ENCODE data around the gene CCDC33.

Gene CCDC33

DNA sequence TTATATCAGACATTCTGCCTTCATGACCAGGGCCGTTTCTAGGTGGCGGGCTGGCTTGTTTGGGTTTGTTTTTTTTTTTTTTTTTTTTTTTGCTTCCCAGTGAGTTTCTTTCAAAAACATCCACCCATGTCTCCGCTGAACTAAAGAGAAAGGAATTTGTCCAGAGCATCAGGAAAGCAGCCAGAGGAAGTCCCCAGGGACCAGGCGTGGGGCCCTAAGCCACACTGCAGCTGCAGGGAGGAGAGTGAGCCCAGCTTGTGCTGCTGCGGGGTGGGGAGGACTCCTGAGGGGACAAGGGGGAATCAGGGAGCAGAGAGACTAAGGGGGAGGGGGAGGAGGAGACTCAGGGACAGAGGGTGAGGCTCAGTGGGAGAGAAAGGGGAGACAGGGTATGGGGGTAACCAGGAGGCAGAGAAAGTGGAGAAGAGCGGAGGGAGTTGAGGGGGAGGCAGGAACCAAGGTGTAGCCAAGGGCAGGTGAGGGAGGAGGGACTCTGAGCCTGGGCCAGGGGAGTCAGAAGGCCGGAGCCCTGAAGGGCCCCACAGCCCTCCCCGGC, 81.8 kb downstream of the CCDC33 start:
- no peak for DNase-seq

DNA sequence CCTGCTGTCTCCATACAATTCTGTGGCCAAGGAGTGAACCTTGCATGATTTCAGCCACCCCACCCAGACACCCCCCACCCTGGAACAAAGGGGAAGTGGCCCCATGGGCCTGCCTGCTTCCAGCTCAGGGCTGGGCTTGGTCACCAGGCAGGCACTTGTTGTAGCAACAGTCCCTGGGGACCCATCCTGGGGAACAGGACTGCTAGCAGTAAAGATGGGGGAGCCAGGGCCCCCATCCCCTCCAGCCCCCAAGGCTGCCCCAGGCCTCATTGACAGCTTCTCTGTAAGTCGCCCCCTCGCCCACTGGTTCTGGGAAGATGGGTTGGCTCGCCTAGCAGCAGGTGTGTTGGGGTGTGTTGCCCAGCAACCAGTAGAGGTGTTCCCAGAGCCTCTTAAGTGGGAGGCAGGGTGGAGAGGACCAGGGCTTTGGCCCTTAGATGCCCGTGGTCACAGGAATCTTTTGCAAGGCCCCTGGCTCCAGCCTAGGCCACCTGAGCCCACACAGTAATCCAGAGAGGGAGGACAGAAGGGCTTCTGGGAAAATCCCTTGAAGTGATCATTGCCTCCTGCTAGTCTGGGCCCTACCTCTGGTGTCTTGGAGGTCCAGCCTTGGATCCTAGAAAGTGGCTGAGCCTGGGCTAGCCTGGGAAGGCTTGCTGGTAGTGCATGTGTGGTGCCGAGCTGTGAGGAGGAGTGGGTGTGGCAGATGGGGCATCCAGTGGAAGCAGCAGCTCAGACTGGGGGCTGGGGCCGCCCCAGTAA, 82.4 kb downstream of the CCDC33 start:
- no peak for DNase-seq

DNA sequence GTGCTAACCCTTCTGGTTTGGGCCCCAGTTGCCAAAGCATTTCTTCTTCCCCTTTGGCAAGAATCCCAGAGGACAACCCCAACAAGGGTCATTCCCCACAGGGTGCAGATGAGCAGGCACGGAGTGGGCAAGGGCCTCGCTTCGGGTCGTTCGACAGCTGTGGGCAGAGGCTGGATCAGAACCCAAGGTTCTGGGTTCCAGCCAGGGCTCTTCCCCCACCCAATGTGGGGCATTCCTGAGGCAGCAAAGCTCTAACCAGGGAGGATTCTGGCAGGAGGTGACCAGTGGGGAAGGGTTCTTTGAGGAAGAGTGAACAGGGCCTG, 83.0 kb downstream of the CCDC33 start:
- no peak for DNase-seq

DNA sequence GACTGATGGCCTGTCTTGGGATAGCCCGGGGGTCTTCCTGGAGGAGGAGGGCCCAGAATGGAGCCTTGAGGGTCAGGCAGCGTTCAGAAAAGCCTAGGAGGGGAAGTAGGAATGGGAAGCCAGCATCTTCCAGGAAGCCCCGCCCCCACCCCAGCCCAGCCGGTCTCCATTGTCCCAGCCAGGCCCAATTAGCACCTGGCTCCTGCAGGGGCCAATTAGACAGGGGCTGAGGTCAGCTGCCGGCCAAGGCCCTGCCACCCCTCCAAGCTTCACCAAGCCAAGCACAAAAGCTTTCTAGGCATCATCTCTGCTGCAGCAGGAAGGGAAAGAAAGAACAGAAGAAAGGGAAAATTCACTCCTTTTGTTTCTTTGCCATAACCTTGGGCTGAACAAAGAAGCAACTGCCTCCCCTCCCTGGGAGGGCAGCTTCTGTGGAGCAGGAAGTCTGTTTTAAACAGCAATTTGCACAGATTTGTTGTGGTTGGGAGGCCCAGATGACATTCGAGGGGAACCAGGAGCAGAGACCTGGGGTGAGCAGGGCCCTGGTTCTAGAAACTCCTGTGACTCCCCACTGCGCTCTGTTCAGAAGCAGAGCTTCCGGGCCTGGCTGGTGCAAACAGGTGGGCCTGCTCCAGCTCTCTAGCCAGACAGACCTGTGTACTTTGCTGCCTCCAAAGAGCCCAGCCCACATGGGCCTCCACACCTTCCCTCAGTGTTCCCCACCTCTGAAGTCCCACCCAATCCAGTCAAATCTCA, 83.6 kb downstream of the CCDC33 start:
- peak; percentile 36 for DNase-seq

DNA sequence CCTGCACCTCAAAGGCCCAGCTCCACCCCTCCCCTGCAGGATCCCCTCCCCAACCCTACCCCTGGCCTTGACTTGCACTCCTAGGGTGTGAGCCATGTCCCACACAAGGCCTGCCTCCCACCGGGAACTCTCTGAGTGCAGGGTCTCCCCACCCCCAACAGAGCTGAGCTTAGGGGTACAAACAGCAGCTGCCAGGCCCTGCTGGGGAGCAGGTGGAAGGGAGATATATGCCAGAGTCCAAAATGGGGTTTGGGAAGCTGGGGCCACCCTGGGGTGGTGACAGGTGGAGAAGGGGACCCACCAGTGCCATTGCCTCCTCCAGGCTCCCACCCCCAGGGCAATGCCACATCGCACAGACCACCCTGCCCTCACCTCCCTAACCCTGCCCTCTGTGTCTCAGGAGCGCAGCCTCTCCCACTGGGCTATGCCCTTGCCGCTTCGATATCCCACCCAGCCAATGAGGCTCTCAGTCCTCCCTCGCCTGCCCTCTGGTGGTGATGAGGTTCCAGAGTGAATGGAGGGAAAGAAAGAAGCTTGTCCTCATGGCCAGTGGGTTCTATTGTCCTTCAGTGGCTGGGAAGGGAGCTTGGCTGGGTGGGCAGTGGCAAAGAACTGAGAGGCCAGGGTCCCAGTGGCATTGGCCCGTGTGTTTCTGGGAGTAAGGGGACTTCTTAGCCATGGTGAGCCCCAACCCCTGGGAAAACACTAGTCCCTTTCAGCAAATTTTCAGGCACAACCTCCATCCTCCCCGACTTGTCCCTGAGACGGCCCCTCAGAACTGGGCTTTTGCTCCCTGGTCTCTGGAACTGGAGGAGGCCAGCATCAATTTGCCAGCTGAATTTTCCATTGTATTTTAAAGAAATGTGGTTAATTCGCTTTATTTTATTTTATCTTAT, 84.5 kb downstream of the CCDC33 start:
- peak; percentile 12 for DNase-seq

DNA sequence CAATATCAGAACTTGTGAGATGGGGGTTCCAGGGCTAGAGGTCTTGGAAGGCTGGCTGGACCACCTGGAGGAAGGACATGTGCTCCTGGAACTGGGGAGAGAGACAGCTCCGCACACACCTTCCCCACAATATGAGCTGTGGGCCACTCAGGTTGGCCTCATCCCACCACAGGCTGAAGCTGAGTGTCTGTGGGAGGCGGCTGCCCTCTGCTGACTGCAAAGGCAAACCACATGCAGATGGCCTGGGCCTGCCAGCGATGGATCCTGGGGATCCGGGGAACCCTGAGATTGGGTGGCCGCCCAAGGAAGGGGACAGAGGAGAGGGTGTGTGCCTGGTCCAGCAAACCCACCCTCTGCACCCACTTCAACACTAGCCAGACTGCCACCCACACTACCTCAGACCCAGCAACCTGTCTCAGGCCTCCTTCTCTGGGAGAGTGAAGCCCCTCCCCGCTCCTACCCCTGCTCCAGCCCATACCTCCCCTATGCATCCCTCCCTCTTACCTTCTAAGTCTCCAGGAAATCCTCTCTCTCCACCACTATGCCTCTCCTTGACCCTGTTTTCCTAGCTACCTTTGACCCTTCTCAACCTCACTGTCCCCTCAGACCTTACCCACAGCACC, 86.5 kb downstream of the CCDC33 start:
- peak; percentile 50 for DNase-seq

DNA sequence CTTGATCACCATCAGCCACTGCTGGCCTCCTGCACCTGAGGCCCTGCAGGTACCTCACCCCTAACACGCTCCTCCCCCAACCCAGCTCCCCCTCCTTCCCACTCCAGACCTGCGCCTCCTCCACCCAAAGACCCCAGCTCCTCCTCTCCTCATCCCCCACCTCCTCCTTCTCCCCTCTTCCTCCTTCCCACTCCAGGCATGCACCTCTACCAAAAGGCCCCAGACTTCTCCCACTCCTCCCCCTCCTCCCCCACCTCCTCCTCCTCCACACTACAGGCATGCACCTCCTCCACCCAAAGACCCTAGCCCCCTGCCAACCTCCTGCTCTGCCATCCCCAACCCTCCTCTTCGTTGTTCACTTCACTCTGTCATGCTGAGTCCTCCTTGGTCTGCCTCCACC, 88.6 kb downstream of the CCDC33 start:
- DNase-seq, result no peak

DNA sequence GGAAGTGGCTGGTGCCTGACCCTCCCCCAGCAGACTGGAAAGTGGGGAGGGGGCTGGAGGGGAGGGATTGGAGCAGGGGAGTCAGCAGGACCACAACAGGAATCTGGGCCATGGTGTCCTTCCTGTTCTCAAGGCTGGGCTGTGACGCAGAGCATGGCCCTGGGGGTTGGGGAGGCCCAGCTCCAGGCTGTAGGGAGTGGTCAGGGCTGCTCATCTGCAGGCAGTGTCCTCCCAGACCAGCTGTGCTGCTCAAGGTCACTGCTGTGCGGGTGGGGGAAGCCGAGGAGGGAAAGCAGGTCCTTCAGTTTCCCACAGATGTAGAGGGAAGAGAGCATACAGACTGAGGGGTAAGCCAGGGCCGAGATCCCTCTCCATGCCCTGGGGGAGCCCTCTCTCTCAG, 90.6 kb downstream of the CCDC33 start:
- no peak for DNase-seq

DNA sequence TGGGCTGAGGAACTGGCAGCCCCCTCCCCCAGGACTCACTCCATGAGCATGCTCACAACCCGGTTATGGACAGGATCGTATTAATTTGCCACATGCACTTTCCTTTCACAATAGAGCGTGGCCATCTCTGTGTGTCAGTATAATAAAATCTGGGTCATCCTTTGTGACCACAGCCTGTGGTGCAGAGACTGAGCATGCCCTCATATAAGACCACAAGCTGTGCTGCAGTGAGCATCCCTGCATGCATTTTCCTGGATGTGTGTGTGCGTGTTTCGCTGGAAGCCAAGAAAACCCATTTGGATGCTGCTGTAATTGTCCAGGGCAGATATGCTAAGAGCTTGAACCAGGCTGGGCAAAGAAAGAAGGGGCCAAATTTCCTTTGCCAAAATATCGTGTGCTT, 91.6 kb downstream of the CCDC33 start:
- DNase-seq, result peak; percentile 25

DNA sequence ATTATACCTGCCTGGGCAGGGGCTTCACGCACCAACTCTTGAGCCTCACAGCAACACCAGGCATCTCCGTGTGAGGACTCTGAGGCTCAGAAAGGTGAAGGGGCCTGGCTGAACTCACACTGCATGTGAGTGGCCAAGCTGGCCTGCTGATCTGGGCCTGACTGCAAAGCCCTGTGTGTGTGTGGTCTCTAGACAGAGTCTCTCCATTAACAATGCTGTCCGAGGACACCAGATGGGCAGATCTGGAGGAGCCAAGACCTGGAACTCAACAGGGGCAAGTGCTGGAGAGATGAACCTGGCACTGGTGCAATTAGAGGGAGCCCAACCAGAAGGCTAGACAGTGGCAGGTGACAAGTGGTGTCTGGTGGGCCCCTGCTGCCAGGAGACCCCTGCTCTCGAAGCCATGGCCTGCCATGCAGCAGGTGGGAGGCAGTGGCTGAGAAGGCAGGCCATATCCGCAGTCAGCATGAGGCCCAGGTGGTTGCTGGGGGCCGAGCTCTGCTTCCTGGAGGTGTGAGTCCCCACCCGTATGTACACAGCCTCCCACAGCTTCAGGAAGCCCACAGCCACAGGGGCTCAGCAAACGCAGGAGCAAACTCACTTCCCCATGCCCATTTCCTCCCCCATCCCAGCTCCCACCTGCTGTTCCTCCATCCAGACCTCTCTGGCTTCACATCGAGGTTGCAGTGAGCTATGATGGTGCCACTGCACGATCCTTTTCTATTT, 92.4 kb downstream of the CCDC33 start:
- no peak for DNase-seq

DNA sequence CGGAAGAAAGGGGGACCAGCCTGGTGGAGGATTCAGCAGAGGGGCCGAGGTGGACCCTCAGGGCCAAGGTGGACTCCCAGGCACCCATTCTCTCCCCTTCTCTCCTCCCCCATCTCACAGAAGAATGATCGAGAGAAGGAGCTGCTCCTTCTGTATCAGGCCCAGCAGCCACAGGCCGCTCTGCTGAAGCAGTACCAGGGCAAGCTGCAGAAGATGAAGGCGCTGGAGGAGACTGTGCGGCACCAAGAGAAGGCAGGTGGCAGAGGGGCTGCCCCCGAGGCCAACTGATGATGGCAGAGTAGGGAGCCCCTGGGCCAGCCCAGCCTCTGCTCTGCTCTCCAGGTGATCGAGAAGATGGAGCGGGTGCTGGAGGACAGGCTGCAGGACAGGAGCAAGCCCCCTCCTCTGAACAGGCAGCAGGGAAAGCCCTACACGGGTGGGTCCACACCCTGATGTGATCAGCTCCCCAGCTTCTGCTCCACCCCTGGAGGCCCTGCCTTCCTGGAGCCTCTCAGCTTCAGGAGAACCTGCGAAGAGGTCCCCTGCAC, 94.8 kb downstream of the CCDC33 start:
- DNase-seq, result no peak

DNA sequence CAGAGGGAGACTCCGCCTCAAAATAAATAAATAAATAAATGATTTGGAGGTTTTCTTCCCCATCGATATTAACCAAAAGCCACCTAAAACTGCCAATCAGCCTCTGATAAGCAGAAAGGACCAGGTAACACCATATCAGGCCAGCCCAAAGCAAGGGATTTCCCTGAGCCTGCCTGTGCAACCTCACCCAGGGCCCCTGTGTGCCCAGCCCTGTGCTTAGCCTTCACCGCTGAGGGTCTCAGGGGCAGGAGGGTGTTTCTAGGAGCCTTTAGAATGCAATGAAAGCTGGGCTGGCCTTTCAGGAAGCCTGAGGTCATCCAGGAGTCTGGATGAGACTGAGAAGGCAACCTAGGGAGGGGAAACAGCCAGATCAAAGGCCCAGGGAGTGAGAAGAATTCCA, 95.9 kb downstream of the CCDC33 start:
- no peak for DNase-seq

DNA sequence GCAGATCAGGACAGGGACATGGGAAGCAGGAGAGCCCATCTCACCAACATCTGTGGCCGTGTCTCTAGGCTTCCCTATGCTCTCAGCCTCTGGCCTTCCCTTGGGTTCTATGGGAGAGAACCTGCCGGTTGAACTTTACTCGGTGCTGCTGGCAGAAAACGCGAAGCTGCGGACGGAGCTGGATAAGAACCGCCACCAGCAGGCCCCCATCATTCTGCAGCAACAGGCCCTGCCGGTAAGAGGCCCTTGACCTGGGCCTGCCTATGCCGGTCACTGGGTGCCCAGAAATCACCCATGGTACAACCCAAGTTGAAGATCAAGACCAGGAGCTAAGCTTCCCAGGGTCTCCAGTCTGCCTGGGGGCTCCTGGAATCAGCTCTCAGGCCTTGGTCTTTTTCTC, 96.5 kb downstream of the CCDC33 start:
- no peak for DNase-seq

DNA sequence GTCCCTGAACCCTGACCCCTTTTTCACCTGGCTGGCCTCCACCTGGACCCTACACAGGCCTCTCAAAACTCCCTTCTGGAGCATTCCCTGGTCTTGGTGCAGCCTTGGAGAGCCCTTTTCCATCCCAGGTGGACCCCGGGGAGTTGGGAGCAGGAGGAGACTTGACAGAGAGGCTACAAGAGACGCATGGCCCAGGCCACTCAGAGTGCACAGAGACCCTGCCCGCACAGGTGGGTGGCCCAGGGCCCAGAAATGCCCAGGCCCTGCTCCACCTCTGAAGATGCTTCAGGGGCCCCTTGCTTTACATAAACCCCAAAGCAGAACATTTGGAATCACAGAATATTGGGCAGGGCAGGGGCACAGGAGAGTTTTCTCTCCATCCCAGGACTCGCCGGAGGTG, 97.0 kb downstream of the CCDC33 start:
- no peak for DNase-seq

DNA sequence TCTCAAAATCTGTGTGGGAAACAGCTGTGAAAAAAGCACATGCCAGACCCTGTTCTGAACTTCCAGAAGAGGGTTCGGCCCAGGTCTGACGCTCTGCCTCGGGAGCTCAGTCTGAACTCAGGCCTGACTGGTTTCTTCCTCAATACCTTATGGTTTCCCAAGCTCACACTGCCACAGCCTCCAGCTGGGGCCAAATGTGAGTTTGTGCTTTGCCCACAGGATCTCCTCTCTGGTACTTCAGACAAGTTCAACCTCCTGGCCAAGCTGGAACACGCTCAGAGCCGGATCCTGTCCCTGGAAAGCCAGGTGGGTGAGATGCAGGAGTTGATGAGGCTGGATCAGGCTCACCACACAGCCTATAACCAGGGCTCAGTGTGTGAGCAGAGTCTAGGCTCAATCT, 97.5 kb downstream of the CCDC33 start:
- no peak for DNase-seq

DNA sequence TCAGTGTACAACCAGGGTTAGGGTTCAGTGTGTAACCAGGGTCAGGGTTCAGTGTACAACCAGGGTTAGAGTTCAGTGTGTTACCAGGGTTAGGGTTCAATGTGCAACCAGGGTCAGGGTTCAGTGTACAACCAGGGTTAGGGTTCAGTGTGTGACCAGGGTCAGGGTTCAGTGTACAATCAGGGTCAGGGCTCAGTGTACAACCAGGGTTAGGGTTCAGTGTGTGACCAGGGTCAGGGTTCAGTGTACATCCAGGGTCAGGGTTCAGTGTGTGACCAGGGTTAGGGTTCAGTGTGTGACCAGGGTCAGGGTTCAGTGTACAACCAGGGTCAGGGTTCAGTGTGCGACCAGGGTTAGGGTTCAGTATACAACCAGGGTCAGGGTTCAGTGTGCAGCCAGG, 98.0 kb downstream of the CCDC33 start:
- DNase-seq, result no peak

DNA sequence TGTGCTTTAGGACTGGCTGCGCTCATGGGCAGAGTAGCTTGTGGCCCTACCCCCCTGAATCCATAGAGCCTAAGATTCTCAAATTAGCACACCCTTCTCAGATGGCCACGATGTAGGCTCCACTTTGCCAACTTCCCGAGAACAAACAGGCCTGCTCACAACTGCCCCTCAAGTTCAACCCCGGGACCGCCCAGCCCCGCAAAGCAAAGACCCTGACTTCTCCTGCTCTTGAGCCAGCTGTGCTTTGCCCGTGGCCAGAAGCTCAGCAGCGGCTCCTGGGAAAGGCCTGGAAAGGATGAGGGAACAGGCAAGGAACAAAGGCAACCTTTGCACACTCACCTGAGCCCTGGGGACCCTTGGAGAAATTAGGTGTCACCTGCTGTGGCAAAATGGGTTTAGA, 99.3 kb downstream of the CCDC33 start:
- DNase-seq, result no peak

DNA sequence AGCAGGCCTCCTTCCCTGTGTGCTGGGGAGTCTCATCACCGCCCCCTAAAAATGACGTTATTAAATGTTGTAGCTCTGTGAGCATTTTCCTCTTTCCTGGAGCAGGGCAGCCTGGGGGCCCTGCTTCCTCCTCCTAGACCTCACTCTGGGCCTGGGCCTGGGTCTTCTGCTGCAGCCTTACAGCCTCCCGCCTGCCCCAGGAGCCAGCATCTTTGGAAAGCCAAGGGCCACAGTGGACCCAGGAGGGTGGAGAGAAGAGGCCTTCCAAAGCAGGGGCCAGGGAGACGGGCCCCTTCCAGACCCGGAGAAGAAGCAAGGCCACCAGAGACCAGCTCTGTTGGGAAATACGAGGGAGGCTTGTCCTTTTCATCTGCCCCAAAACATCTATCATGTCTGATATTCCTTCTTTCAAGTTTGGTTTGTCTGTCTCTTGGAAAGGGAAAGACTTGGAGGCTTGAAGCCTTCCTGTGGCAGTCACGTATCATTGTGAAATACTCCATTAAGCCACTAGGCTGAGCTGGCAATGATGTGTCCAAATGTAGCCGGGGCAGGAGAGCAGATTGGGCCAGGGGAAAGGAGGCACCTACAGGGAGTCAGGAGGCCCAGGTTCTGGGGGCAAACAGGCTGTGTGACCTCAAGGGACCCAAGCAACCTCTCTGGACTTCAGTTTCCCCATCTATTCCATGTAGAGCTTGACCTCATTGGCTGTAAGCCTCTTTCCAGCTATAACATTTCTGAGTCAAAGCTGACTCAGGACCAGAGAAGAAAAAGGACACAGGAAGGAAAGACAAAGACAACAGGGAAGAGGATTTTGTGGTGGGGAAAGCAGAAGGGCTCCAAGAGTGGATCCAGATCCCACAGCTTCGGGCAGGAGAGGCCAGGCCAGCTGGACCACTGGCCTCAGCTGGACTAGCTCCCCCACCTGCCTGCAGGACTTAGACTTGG, 100.2 kb downstream of the CCDC33 start:
- DNase-seq, result no peak

DNA sequence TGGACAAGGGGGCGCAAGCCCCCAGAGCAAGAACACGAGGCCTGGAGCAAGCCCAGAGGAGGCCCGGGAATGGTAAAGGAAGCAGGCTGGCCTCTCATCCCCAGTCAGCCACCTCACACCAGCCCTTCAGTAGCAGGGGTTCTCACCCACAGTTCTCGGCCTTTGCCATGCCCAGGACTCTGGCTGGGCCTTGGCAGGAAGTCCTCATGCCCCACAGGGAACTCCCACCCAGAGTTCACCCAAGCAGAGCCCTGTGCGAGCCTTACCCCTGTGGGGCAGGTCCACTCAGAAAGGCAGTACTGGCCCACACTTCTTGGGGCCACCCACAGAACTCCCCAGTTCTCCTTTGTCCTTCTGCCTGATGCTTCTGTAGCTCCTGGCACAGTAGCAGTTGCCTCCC, 101.0 kb downstream of the CCDC33 start:
- DNase-seq, result no peak

DNA sequence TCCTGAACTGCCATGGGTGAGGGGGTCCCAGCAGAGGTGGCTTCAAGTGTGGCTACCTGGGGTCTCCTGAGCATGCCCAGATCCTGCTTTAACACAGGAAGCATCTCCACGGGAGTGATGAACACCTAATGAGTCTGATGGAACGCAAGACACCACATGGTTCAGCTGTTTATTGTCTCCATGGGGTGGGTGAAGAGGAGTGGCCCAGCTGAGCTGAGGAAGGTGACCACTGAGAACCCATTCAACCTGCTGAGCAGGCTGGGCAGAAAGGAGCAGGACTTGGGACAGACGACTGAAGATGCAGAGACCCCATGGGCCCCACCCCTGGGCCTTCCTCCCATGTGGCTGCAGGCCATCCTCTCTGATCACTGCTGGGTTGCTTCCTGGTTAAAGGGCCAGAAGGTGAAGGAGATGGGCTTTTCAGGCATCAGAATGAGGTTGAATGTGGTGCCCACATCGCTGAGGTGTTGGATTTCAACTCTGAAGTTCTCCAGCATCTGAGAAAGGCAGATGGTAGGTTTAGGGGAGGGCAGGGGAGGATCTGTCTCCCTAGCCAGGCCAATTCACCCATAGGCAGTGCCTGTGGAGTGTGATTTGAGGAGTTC, 101.6 kb downstream of the CCDC33 start:
- no peak for DNase-seq
